Loucy (cell line): Measurements from ENCODE around the gene AGPAT1.

Experiments used
- H2AFZ ChIP-seq: fragments of 200-600 bp; sonication (generic); 2 replicates; pipeline ENCODE4 v1.6.0; 2016; ENCODE audit warnings: antibody characterized with exemption, mild to moderate bottlenecking, low read length, moderate library complexity
- H3F3A ChIP-seq: fragments of 200-600 bp; 2 replicates; pipeline ENCODE4 v1.6.0; 2016; ENCODE audit warnings: antibody characterized with exemption, low read depth, mild to moderate bottlenecking
- H3K27me3 ChIP-seq: fragments of 200-600 bp; sonication (generic); 2 replicates; pipeline ENCODE4 v1.6.1; 2014; ENCODE audit warnings: low read length, mild to moderate bottlenecking; ENCODE audit not compliant: insufficient read depth, poor library complexity, severe bottlenecking
- H3K36me3 ChIP-seq: fragments of 200-600 bp; sonication (generic); 2 replicates; pipeline ENCODE4 v1.6.1; 2016; ENCODE audit warnings: low read length; ENCODE audit not compliant: insufficient read depth
- H3K4me1 ChIP-seq: fragments of 200-600 bp; sonication (generic); 2 replicates; pipeline ENCODE4 v1.5.1; 2014; ENCODE audit warnings: low read length, mild to moderate bottlenecking; ENCODE audit not compliant: insufficient read depth, poor library complexity, severe bottlenecking
- H3K4me2 ChIP-seq: fragments of 200-600 bp; sonication (generic); 2 replicates; pipeline ENCODE4 v1.6.0; 2014; ENCODE audit warnings: antibody characterized with exemption, low read length, low read depth, mild to moderate bottlenecking; ENCODE audit not compliant: poor library complexity, severe bottlenecking
- H3K4me3 ChIP-seq: fragments of 200-600 bp; sonication (generic); 2 replicates; pipeline ENCODE4 v1.5.1; 2014; ENCODE audit warnings: low read length, mild to moderate bottlenecking, mixed read lengths; ENCODE audit not compliant: poor library complexity, severe bottlenecking
- H3K79me2 ChIP-seq: fragments of 200-600 bp; sonication (generic); 2 replicates; pipeline ENCODE4 v1.6.1; 2014; ENCODE audit warnings: low read length; ENCODE audit not compliant: insufficient read depth
- H3K9ac ChIP-seq: fragments of 200-600 bp; sonication (generic); 2 replicates; pipeline ENCODE4 v1.6.0; 2014; ENCODE audit warnings: mild to moderate bottlenecking, low read depth, low read length, moderate library complexity; ENCODE audit not compliant: poor library complexity, severe bottlenecking
- H3K9me2 ChIP-seq: fragments of 200-600 bp; sonication (generic); replicated peaks from 2 replicates; pipeline ENCODE4 v1.6.1; 2016; ENCODE audit warnings: low read depth, low read length, mixed read lengths
- H3K9me3 ChIP-seq: fragments of 200-600 bp; sonication (generic); 2 replicates; pipeline ENCODE4 v1.6.1; 2014; ENCODE audit warnings: mild to moderate bottlenecking, antibody characterized with exemption, low read length, low read depth; ENCODE audit not compliant: insufficient read depth
- H4K20me1 ChIP-seq: fragments of 200-600 bp; sonication (generic); 2 replicates; pipeline ENCODE4 v1.6.0; 2014; ENCODE audit warnings: antibody characterized with exemption, low read length, mild to moderate bottlenecking; ENCODE audit not compliant: insufficient read depth, poor library complexity, severe bottlenecking
- EZH2phosphoT487 ChIP-seq: fragments of 200-600 bp; IDR thresholded peaks from 2 replicates; pipeline ENCODE4 v1.6.1; 2018; ENCODE audit warnings: antibody characterized with exemption, mild to moderate bottlenecking, moderate library complexity, borderline replicate concordance
- TF ChIP-seq, protein P1 (sequence below): fragments of 200-600 bp; sonication (generic); conservative IDR thresholded peaks from 2 replicates; pipeline ENCODE4 v1.5.1; 2014; ENCODE audit warnings: mild to moderate bottlenecking, antibody characterized with exemption, low read length

Gene AGPAT1

DNA sequence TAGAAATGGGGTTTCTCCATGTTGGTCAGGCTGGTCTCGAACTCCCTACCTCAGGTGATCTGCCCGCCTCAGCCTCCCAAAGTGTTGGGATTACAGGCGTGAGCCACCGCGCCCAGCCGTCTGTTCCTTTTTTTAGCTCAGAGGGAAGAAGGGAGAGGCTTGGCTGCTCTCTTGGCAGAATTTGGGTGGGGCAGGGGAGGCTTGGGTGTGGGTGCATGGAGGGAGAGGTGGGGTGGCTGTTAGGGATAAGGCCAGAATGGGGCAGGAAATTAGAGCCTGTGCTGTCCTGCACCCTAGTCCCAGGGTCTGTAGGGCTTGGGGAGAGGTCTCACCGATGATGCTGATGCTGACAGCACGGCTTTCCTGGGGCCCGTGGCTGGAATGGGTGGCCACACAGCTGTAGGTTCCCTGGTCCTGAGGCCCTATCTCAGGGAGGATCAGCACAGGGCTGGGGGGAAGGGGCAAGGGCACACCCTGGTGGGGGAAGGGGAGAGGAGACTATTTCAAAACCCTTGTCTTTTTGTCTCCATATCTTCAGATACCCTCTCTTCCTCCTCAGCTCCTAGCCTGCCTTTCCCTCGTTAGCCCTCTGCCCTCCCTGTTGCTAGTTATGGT lies 6.1 kb upstream of the AGPAT1 start:
- no peaks in the 10 kb centered on the region for H3K9me3 ChIP-seq
- H3K4me2 ChIP-seq, result no peak overlapping the region
- H3K79me2 ChIP-seq, result peaks cover 37% of the 10 kb centered on the region
- TF ChIP-seq, protein P1, sequence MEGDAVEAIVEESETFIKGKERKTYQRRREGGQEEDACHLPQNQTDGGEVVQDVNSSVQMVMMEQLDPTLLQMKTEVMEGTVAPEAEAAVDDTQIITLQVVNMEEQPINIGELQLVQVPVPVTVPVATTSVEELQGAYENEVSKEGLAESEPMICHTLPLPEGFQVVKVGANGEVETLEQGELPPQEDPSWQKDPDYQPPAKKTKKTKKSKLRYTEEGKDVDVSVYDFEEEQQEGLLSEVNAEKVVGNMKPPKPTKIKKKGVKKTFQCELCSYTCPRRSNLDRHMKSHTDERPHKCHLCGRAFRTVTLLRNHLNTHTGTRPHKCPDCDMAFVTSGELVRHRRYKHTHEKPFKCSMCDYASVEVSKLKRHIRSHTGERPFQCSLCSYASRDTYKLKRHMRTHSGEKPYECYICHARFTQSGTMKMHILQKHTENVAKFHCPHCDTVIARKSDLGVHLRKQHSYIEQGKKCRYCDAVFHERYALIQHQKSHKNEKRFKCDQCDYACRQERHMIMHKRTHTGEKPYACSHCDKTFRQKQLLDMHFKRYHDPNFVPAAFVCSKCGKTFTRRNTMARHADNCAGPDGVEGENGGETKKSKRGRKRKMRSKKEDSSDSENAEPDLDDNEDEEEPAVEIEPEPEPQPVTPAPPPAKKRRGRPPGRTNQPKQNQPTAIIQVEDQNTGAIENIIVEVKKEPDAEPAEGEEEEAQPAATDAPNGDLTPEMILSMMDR, result no peak
- TF ChIP-seq EZH2phosphoT487, result no peak
- H3K36me3 ChIP-seq, result peaks cover 20% of the 10 kb centered on the region; the same call in 1 of the 2 replicates
- peaks cover 4% of the 10 kb centered on the region; the same call in 1 of the 2 replicates for H3F3A ChIP-seq
- H4K20me1 ChIP-seq, result peaks cover 2% of the 10 kb centered on the region
- H3K9ac ChIP-seq, result no peak overlapping the region
- no peaks in the 10 kb centered on the region for H3K27me3 ChIP-seq
- no peak overlapping the region for H3K4me3 ChIP-seq
- H2AFZ ChIP-seq, result no peak overlapping the region
- H3K9me2 ChIP-seq, result no peaks in the 10 kb centered on the region
- H3K4me1 ChIP-seq, result peaks cover 12% of the 10 kb centered on the region

- Histone ChIP-seq H4K20me1 (peaks cover 2% of the 10 kb centered on the region), H2AFZ (no peak overlapping the region), H3K36me3 (peaks cover 13% of the 10 kb centered on the region; the same call in 1 of the 2 replicates), H3K9me2 (no peaks in the 10 kb centered on the region), H3K79me2 (peaks cover 43% of the 10 kb centered on the region), H3K4me2 (peak overlapping the region; percentile 34), H3K9me3 (no peaks in the 10 kb centered on the region), H3K4me3 (no peak overlapping the region), H3K9ac (no peak overlapping the region), H3K27me3 (no peaks in the 10 kb centered on the region), H3K4me1 (peaks cover 20% of the 10 kb centered on the region), H3F3A (peaks cover 4% of the 10 kb centered on the region; the same call in 1 of the 2 replicates)
- TF ChIP-seq EZH2phosphoT487, result no peak
- TF ChIP-seq, protein P1, result no peak
Measured at GRCh38 chr6:32181148-32181702, 5.3 kb upstream of the AGPAT1 start.

- H3K27me3 ChIP-seq, result no peaks in the 10 kb centered on the region
- peaks cover 4% of the 10 kb centered on the region; the same call in 1 of the 2 replicates for H3F3A ChIP-seq
- H4K20me1 ChIP-seq, result no peaks in the 10 kb centered on the region
- H3K79me2 ChIP-seq, result peaks cover 53% of the 10 kb centered on the region
- TF ChIP-seq EZH2phosphoT487, result no peak
- TF ChIP-seq, protein P1, result no peak
- H3K9me2 ChIP-seq, result no peaks in the 10 kb centered on the region
- H3K36me3 ChIP-seq, result peaks cover 13% of the 10 kb centered on the region; the same call in 1 of the 2 replicates
- H3K4me2 ChIP-seq, result peak overlapping the region; percentile 90
- H3K9me3 ChIP-seq, result no peaks in the 10 kb centered on the region
- H2AFZ ChIP-seq, result no peak overlapping the region
- H3K4me1 ChIP-seq, result peaks cover 30% of the 10 kb centered on the region
- H3K4me3 ChIP-seq, result peak overlapping the region; percentile 88
- peak overlapping the region; percentile 93 for H3K9ac ChIP-seq
Measured at GRCh38 chr6:32179766-32180405, 4.0 kb upstream of the AGPAT1 start.
